Fibroblast of the aortic adventitia (primary cell): ENCODE data around the gene RNF11. TPM values are rescaled to one million over a fixed set of nuclear protein-coding genes. Genes with fewer than 3 reads are reported as not detected.

ENCODE experiments used
- DNase-seq: peaks from one replicate; pipeline ENCODE4 v3.0.0-alpha.2; 2010; ENCODE audit warnings: low read depth
- H3K4me3 ChIP-seq: 2 replicates; pipeline ENCODE4 v1.5.1; 2011; ENCODE audit warnings: low read depth, mild to moderate bottlenecking, control low read depth, low read length, moderate library complexity
- total RNA-seq: library from RNA; depleted of rRNA; stranded (reverse); fragments of >200 nt; gene quantifications from 2 replicates; pipeline ENCODE4 v1.2.3, GENCODE V29; 2012; ENCODE audit warnings: low replicate concordance
- TF ChIP-seq, protein P1 (sequence below): IDR thresholded peaks from 2 replicates; pipeline ENCODE4 v1.5.1; 2011; ENCODE audit warnings: mild to moderate bottlenecking, low read length, control low read depth, inconsistent platforms; ENCODE audit not compliant: insufficient read depth

RNF11 gene
- total RNA-seq, 1 donor, result 112 TPM

DNA sequence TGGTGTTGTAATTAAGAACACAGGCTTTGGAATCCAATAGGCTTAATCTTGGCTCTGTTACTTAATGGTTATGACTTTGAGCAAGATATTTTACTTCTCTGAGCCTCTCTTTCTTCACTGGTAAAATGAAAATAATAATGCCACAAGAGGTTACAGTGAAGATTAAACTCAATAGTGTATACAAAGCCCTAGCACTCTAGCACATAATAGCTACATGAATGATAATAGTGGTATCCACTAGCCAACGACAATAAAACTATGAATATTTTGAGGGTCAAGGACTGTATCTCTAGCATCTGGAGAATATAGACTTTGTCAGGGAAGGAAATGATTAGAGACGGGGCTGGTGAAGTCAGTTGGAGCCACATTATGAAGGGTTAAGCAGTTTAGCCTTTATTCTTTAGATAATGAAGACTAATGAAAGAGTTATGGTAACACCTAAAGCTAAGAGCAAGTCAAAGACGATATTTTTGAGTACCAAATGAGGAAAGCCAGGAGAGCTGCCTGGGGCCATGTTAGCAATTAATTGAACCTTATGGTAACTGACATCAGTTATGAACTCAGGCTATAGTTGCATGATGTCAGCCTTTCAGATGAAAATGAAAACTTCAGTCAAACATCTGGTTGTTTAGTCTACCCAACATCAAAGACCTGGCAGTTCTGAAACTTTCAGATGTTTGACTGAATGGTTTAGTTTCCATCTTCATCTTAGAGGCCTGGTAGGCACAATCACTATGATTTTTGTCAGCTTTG is 32.8 kb upstream of the RNF11 start:
- TF ChIP-seq, protein P1, sequence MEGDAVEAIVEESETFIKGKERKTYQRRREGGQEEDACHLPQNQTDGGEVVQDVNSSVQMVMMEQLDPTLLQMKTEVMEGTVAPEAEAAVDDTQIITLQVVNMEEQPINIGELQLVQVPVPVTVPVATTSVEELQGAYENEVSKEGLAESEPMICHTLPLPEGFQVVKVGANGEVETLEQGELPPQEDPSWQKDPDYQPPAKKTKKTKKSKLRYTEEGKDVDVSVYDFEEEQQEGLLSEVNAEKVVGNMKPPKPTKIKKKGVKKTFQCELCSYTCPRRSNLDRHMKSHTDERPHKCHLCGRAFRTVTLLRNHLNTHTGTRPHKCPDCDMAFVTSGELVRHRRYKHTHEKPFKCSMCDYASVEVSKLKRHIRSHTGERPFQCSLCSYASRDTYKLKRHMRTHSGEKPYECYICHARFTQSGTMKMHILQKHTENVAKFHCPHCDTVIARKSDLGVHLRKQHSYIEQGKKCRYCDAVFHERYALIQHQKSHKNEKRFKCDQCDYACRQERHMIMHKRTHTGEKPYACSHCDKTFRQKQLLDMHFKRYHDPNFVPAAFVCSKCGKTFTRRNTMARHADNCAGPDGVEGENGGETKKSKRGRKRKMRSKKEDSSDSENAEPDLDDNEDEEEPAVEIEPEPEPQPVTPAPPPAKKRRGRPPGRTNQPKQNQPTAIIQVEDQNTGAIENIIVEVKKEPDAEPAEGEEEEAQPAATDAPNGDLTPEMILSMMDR, result no peak
- H3K4me3 ChIP-seq, result no peak overlapping the region
- no peak for DNase-seq

DNA sequence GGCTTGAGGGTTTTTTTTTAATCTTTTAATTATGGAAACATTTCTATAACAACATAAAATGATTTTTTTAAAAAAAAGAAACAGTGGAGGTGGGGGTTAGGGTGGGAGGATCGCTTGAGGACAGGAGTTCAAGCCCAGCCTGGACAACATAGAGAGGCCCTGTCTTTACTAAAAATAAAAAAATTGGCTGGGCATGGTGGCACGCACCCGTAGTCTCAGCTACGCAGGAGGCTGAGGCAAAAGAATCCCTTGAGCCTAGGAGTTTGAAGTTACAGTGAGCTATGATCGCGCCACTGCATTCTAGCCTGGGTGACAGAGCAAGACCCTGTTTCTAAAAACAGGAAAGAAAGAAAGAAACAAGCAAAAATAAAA is 32.2 kb upstream of the RNF11 start:
- no peak for DNase-seq
- H3K4me3 ChIP-seq, result no peak overlapping the region
- TF ChIP-seq, protein P1, result no peak

DNA sequence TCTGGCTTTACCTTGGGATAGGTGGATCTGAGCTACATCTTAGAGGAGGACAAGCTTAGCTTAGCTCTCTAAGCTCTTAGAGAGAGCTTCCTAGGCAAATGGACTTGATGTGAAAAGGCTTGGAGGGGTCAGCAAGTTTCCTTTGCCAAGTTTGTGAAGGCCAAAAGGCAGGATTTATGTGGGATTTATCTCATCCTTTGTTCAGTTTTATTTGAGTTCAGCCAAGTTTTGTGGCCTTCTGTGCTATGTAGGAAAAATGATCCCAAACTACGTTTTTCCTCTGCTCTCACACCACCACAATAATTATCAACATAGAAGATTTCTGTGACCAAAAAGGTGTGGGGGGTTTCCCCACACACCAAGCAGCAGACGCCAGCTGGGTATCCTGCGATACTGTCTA is 26.0 kb upstream of the RNF11 start:
- DNase-seq, result peak; percentile 58
- TF ChIP-seq, protein P1, result no peak
- H3K4me3 ChIP-seq, result no peak overlapping the region

DNA sequence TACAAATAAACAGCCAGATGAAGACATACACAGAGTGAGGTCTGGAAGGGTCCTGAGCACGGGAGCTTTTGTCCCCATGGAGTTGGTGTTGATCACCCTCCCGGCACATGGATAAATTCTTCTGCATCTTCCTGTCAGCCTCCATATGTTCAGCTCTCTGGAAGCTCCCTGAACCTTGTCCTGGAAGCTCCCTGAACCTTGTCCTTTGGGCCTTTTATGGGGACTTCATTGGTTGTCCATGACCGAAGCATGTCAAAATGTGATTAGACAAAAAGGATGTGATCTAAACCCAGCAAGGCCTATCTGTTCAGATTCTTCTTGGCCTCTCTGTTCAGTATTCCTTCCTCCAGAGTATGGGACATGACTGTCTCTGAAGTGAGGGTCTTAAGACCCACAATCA is 25.4 kb upstream of the RNF11 start:
- DNase-seq, result no peak
- H3K4me3 ChIP-seq, result no peak overlapping the region
- TF ChIP-seq, protein P1, result no peak

DNA sequence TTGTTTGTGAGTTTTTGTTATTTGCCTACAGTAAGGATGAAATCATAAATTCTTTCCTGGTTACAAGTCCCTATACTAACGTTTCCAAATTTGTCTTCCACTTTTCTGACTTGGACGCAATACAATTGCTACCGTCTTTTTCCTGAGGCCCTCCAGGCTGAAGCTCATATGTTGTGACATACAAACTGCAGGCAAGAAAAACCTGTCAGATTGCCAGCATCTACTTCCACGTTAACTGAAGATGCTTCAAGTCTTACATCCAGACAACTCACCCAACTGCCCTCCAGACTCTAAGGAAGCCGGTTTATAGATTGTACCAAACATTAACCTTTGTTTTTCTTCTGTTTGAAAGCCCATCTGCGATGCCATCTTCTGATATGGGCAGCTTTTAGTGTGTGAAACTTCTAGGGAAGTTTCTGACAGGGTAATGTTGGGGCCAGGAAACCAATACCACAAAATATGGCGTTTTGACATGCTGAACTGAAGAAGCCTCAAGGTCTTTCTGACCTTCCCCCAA is 21.4 kb upstream of the RNF11 start:
- DNase-seq, result peak; percentile 88
- TF ChIP-seq, protein P1, result no peak
- no peak overlapping the region for H3K4me3 ChIP-seq

DNA sequence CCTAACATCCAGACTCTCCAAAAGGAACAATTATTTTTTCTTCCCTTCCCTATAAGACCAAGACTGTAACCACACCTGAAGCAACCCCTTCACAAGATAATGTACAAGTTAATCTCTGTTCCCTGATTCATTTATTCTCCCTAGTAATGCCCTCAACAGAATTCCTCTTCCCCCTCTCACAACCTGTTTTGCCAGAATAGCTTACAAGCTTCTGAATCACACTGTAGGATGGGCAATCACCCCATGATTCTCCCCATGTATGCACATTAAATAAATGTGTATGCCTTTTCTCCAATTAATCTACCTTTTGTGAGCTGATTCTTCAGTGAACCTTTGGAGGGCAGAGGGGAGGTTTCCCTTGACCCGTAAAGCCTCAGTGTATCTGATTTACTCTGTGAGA is 20.9 kb upstream of the RNF11 start:
- TF ChIP-seq, protein P1, result no peak
- peak; percentile 33 for DNase-seq

More for the DNA sequence above, 20.9 kb upstream of the RNF11 start:
- no peak overlapping the region for H3K4me3 ChIP-seq
